ENCODE results near the gene GAPT.

DNA sequence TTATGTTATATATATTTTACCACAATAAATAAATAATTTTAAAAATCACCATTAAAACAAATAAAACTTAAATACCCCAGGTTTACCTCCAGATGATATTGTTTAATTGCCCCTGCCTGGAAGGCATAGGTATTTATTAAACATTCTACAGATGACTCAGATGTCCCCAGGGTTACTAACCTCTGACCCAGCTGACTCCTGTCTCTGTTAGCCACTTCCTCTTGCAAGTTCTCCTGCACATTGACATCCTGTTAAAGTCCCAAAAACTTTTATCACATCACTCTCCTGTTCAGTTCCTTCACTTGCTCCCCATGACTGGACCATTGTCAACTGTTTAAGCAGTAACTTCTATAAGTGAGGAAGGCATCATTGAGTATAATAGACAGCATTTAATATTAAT is 54.7 kb downstream of the GAPT start:
- TF ChIP-seq, protein P1, sequence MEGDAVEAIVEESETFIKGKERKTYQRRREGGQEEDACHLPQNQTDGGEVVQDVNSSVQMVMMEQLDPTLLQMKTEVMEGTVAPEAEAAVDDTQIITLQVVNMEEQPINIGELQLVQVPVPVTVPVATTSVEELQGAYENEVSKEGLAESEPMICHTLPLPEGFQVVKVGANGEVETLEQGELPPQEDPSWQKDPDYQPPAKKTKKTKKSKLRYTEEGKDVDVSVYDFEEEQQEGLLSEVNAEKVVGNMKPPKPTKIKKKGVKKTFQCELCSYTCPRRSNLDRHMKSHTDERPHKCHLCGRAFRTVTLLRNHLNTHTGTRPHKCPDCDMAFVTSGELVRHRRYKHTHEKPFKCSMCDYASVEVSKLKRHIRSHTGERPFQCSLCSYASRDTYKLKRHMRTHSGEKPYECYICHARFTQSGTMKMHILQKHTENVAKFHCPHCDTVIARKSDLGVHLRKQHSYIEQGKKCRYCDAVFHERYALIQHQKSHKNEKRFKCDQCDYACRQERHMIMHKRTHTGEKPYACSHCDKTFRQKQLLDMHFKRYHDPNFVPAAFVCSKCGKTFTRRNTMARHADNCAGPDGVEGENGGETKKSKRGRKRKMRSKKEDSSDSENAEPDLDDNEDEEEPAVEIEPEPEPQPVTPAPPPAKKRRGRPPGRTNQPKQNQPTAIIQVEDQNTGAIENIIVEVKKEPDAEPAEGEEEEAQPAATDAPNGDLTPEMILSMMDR (conservative IDR thresholded peaks at IDR 0.05; ENCODE audit: low read depth, low read length), result no peak
- TF ChIP-seq EZH2 (IDR thresholded peaks at IDR 0.05; ENCODE audit: low read length, unreplicated experiment), result no peak
